HG03520 (cell line): ENCODE results near the gene MASTL.
"Not testable (repeated sequence)": the region's sequence is repeated elsewhere in the genome, so short reads cannot be mapped to it uniquely, and the experiment has no call there.

Source experiments
- ATAC-seq: cut with Tn5 transposase; IDR thresholded peaks from one replicate; pipeline ENCODE4 v1.9.1; 2021; ENCODE audit warnings: mild to moderate bottlenecking, moderate library complexity; ENCODE audit not compliant: unreplicated experiment

Gene MASTL

DNA sequence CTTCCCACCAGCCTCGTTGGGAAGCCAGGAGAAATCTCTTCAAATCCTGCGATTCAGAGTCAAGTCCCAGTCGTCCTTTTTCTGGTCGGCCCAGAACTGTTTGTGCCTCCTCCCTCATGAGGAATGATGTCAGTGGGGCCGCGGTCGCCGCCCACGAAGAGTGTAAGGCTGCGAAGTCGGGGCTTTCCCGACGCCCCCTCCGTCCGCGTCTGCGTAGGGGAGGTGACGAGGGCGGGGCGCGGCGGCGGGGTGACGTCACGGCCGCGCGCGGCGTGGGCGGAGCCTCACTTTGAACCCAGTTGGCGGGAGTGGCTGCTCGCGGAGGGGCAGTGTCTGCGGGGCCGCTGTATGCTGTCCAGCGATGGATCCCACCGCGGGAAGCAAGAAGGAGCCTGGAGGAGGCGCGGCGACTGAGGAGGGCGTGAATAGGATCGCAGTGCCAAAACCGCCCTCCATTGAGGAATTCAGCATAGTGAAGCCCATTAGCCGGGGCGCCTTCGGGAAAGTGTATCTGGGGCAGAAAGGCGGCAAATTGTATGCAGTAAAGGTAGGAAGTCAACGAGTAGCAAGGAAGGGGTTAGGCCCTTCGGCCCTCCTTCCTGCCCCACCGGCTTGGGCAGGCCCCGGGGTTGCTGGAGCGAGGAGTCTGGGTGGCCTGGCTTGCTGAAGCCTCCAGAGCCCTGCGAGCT is at the start of gene MASTL:
Gene MASTL (plus strand): TSS at position 287 of the 689 bp plus-strand sequence. CDS start 75 bp downstream, at position 362.
- peak; percentile 79 for ATAC-seq

DNA sequence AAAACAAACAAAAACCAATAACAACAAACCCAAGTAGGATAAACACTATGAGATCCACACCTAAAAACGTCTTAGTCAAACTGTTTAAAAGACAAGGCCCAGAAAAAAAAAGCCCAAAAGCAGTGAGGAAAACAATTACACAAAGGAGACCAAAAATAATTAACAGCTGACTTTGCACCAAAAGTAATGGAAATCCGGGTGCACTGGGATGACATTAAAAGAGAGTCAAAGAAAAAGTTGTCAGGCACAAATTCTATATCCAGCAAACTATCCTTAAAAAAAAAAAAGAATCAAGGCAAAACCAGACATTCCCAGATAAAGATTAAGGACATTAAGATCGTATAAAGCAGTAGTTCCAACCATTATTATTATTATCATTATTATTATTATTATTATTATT is 47.0 kb upstream of the MASTL start:
- ATAC-seq = no peak

DNA sequence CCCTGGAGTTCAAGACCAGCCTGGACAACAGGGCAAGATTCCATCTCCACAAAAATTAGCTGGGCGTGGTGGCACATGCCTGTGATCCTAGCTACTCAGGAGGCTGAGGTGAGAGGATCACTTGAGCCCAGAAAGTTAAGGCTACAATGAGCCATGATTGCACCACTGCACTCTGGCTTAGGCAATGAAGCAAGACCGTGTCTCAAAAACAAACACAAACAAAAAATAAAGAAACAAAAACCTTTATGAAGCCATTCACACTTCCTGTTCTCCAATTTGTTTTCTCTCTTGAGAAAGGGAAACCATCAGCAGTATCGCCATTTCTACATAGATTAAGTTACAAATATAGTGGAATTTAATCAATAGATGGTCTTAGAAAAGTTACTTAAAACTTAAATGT is 20.8 kb upstream of the MASTL start:
- no peak for ATAC-seq

DNA sequence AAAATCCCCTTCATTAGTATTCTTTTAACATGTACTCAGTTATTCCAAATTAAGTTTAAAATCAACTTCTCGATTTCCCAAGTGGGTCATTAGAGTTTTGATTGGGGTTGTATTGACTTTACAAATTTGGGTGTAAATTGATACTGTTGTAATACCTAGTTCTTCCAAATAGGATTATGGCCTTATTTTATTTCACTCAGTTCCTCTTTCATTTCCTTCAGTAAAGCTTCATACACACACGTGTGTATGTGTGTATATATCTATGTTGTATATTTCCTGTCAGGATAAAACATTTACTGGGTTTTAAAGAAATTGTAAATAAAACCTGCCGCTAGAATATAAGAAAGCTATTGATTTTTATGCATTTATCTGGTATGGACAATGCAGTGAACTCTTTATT is 16.9 kb upstream of the MASTL start:
- no peak for ATAC-seq

DNA sequence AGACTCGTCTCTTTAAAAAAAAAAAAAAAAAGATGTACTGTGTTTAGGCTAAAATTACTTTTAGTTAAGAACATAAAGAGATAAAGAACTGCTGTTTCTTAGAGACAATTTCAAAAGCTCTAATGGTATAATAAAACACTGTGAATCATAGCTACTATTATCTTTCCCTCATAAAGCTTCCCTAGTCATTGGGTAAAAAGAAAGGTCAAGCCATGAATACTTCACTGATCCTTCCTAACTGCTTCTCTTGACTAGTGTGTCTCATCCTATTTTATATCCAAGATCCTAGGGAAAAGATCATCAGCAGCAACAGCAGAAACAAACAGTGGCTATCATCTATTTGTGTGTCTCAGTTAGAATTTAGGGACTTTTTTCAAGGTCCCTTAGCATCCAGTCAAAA is 11.5 kb upstream of the MASTL start:
- ATAC-seq = no peak

DNA sequence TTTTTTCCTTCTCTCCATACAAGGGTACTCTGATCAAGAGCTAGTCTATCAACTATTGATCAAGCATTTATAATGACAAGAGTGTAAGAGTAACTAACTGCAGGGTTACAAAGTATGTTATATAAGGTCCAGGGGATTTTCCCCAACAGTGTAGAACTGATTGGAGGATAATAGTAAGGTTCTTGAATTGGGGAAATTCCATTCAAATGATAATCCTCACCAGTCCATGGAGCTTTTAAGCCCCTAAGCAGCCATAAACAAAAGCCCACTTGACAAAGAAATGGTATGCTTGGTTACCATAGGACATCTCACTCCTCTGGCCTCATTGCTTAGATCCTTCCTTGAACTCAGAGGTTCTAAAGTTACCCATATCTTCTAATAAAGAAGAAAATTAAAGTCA is 9.2 kb upstream of the MASTL start:
- ATAC-seq = no peak

DNA sequence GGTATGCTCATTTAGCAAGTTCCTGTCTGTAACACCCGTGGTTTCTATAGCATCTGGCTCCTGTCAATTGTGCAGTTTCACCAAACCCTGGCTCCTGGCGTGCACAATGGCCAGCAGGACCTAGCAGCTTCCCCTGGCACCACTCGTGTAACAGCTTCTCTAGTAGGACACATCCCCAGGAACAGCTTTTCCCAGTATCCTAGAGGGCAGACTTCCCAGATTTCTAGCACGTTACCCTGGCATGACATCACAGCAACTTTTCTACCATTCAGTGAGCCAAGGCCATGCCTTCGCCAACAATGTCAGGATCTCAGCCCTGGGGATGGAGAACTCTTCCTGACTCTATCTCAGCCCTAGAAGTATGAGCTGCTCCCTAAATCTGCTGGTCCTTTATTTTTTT is 7.5 kb upstream of the MASTL start:
- no peak for ATAC-seq

DNA sequence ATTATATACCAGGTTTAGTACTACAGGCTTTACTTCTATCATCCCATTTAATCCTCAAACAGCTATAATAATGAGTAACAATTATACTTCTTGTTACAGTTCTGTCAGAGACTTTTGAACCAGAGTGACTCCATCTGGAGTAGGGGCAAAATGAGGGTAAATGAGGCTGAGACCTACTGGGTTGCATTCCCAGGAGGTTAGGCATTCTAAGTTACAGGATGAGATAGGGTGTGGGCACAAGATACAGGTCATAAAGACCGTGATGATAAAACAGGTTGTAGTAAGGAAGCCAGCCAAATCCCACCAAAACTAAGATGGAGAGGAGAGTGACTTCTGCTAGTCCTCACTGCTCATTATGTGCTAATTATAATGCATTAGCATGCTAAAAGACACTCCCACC is 4.9 kb upstream of the MASTL start:
- no peak for ATAC-seq

DNA sequence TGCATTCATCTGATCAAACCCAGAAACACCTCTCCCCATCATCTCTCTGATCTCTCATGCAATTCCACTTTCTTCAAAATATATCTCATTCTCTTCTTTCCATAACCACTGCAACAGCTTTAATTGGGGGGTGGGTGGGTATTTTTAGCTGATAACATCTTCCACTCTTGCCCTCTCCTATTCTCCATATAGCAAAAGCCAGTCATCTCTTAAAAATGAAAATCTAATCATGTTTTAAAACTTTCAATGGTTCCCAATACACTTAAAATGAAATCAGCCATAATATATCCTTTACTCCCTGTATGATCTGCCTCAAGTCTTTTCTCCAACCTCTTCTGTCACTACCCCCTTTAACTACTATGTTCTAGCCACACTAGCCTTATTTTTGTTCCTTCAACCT is 2.5 kb upstream of the MASTL start:
- no peak for ATAC-seq

DNA sequence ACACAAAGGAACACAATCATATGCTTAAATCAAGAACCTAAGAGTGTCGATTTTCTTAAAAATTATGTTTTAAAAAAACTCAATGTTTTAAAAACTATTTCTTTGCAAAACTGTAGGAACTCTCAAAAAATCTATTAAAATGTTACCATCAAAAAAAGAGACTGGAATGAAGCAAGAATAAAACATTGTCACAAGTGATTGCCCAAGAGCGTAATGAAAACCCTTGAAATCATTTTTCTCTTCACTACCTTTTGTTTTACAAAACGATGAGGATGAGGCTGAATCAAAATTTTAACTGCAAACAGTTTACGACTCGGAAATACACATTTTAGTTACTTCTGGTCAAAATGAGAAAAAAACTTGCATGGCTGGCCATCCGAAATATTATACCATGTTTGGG is 1.8 kb upstream of the MASTL start:
- no peak for ATAC-seq

DNA sequence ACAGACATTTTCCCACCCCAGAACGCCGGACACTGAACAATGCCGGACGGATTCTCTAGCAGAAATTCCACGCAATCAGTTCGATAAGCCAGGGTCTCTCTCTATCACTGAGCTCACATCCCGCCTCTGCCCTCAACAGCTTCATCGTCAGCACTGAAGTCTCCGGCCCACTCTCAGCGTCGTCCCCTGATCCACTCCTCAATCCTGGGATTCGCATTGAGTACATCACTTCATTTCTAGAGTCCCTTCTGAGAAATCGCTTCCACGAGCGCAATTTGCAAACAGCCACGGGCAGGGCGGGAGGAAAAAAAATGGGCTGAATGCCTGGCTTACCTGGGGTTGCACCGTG is 1.3 kb upstream of the MASTL start:
- peak; percentile 2 for ATAC-seq

DNA sequence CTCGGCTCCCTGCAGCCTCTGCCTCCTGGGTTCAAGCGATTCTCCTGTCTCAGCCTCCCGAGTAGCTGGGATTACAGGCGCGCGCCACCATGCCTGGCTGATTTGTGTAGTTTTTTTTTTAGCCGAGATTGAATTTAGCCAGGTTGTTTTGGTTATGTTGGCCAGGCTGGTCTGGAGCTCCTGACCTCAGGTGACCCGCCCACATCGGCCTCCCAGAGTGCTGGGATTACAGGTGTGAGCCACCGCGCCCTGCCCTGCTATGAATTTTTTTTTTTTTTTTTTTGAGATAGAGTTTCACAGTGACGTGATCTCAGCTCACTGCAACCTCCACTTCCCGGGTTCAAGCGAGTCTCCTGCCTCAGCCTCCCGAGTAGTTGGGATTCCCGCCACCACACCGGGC is 1.4 kb downstream of the MASTL start:
- not testable (repeated sequence) for ATAC-seq

DNA sequence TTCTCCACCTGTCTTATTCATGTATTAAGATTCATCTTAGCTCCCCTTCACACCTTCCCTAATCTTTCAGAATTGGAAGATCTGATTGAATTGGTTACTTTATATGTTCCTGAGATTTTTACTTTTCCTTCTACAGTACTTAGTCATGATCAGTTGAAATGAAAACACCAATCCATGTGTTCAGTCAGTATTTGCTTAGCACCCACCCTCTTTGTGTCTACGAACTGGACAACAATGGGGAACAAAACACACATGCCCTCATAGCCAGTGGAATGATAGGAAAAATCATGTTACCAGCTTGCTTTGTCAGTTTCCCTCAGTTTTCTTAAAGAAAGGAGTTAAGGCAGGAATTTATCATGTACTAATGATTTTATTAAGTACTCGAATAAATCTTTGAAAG is 2.0 kb downstream of the MASTL start:
- ATAC-seq = no peak

DNA sequence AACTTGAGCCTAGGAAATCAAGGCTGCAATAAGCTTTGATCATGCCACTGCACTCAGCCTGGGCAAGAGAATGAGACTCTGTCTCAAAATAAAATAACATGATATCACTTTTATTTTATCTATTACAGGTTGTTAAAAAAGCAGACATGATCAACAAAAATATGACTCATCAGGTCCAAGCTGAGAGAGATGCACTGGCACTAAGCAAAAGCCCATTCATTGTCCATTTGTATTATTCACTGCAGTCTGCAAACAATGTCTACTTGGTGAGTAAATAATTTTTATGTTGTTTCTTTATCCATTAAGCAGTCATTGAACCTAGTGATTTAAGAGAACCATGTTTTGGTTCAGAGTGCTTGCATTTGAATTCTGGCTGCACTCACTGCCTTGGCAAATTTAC is 3.3 kb downstream of the MASTL start:
- ATAC-seq = no peak

DNA sequence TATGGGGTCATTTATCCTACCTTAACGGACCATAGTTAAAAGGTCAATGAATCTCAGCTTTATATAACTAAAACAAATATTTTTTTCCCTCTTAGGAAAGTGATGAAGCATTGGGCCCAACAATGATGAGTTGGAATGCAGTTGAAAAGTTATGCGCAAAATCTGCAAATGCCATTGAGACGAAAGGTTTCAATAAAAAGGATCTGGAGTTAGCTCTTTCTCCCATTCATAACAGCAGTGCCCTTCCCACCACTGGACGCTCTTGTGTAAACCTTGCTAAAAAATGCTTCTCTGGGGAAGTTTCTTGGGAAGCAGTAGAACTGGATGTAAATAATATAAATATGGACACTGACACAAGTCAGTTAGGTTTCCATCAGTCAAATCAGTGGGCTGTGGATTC is 14.7 kb downstream of the MASTL start:
- ATAC-seq = no peak

DNA sequence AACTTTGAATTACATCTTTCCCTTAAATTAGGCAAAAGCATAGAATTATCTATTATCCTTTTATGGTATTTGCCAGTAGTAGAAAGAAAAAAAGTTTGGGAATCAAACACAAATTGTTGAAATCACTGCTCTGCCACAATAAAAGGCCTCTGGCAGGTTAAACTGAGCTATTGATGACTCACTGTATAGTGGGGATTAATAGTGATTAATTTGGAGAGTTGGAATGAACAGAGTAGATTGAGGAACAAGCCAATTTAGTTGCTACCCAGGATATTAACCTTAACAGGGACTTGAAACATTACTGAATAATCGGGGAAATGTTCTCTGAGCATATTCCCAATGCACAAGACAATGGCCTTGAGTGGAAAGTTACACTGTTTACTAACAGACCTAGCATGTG is 33.1 kb downstream of the MASTL start:
- ATAC-seq = no peak

DNA sequence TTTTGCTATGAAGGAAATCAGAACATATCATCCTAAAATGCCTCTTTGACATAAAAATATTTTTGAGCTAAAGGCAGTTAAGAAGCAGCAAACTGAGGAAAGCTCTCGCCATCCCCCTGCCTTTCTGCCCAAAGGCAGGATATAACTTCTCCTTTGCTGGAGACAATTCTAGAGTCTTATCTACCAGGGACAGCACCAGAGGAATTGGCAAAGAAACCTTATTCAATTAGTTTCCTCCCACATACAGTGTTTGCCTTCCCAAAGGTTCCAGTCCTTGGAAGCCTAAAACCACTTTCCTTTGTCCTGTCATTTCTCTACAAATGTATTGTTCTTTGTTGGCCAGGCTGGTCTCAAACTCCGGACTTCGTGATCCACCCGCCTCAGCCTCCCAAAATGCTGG is 33.7 kb downstream of the MASTL start:
- ATAC-seq = no peak

DNA sequence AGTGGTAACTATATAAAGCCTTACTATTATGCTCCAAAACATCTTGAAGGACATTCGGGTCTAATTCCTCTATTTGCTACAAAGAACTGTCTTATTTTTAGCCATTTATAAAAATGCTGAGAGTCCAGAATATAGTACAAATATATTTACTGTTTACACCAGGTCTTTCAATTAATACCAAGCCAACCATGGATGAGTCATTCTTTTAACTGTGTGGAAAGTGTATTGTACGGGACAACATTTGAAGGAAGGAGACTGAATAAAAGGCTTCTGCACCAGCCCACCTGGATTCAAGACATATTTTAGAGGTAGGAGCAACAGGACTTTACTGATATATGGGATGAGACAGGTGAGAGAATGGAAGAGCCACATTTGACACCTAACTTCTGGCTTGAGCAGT is 35.4 kb downstream of the MASTL start:
- no peak for ATAC-seq

DNA sequence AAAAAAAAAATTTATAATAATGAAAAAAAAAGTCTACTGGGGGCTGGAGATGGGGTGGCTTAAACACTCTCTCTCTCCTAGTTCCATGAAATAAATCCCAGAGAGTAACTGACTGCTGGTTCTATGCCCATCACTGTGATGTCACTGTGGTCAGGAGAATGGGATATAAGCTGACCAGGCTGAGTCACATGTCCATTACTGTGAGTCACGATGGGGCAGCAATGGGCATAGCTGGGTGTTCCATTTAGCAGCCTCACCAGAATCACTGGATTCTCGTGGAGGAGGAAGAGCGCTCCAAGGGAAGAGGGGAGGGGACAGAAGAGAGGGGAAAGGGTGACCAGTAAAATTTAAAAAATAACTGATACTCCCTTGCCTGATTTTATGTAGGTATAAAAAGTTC is 37.1 kb downstream of the MASTL start:
- no peak for ATAC-seq

DNA sequence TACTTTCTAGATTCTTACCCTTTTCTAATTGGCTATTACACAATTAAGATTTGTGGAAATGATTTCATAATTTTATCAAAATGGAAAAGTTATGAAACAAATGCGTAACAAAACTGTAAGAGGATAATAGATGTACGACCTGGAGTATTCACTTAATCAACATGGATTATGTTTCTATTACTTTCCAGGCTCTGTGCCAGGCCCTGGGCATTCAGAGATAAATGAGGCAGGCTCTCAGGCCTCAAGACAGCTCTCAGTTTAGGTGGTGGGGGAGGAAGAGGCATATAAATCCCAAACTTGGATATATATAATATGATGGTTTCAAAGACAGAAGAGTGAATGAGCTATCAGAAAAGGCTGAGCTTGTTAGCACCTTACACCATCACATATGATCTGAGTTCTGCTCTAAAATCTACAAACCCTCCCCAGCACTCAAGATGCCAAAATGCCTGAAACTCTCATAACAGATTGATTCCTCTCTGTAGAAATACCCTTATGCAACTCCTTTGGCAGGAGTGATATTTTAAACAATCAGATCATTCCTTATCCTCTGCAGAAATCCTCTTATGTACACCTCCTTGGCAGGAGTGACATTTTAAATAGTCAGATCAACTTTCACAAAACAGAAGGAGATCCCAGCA is 42.9 kb downstream of the MASTL start:
- no peak for ATAC-seq

DNA sequence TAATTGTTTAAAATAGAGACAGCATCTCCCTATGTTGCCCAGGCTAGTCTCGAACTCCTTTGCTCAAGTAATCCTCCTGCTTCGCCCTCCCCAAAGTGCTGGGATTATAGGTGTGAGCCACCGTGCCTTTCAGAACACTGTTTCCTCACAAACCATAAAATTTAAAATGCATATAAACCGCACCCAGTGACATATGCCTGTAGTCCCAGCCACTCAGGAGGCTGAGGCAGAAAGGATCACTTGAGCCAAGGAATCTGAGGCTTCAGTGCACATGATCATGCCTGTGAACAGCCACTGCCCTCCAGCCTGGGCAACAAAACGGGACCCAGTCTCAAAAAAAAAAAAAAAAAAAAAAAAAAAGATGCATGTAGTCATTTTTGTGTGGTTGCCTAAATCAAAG is 48.7 kb downstream of the MASTL start:
- no peak for ATAC-seq

DNA sequence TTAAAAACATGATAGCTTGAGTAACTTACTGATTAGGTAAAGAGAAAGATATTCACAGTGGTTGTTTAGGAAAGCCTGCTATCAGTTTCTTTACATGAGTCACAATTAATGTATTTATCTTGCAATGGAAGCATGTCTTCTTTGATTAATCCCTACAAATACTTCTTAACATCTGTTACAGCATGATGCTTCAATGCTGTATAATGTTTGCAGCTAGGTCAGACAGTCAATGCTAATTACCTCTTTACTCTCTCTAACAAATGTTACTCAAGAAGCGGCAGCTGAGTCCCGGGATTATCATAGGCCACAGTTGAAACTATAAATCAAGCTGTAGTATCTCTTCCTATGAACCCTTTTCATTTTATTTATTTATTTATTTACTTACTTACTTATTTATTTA is 52.2 kb downstream of the MASTL start:
- no peak for ATAC-seq

DNA sequence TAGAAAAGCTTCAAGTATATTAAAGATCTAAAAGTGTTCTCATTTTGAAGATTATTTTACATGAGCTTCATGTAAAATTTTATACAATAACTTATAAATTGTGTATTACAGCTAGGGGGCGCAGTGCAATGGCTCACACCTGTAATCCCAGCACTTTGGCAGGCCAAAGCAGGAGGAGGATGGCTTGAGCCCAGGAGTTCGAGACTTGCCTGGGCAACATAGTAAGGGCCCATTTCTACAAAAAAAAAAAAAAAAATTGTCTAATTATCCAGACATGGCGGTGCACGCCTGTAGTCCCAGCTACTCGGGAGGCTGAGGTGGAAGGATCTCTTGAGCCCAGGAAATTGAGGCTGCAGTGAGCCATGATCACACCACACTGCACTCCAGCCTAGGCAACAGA is 68.8 kb downstream of the MASTL start:
- no peak for ATAC-seq
